ENCODE results near the gene TCEANC2. TPM values are rescaled to one million over a fixed set of nuclear protein-coding genes. Genes with fewer than 3 reads are reported as not detected.

TCEANC2 gene
- total RNA-seq, 1 donor: 3.0 TPM

DNA sequence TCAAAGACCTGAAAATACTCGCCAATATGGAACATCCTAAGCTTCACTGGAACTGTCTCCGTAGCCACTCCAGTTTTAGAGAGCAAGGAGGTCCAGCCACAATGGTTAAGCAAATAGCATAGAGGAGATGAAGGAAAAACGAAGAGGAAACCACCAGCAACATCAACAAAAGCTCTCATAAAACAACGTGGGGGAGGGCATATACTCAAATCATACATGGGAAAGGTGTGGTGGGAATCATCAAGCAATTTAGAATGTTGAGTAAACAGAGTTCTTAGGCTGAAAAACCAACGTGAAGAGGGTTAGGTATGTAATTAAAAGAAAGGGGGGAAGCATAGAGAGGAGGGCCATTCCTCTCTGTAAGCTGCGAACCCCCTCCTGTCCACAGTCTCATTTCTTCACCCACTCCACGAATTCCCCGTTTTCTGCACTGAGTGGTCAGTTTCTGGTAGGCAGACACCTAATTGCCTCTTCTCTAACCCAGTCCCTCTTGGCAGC, 1.4 kb upstream of the TCEANC2 start:
- peak overlapping the region; percentile 81 for H3K4me3 ChIP-seq (ENCODE audit: low read depth, low read length)
- TF ChIP-seq, protein P1, sequence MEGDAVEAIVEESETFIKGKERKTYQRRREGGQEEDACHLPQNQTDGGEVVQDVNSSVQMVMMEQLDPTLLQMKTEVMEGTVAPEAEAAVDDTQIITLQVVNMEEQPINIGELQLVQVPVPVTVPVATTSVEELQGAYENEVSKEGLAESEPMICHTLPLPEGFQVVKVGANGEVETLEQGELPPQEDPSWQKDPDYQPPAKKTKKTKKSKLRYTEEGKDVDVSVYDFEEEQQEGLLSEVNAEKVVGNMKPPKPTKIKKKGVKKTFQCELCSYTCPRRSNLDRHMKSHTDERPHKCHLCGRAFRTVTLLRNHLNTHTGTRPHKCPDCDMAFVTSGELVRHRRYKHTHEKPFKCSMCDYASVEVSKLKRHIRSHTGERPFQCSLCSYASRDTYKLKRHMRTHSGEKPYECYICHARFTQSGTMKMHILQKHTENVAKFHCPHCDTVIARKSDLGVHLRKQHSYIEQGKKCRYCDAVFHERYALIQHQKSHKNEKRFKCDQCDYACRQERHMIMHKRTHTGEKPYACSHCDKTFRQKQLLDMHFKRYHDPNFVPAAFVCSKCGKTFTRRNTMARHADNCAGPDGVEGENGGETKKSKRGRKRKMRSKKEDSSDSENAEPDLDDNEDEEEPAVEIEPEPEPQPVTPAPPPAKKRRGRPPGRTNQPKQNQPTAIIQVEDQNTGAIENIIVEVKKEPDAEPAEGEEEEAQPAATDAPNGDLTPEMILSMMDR (IDR thresholded peaks at IDR 0.05; ENCODE audit: insufficient read depth, low read depth, low read length): no peak
- peak; percentile 36 for DNase-seq (ENCODE audit: low read depth)

GRCh38 chr1:54052431-54052933, 926 bp upstream of the TCEANC2 start:
- peak overlapping the region; percentile 81 for H3K4me3 ChIP-seq (ENCODE audit: low read depth, low read length)
- TF ChIP-seq, protein P1 (IDR thresholded peaks at IDR 0.05; ENCODE audit: insufficient read depth, low read depth, low read length): no peak
- DNase-seq (ENCODE audit: low read depth): peak; percentile 68

DNA sequence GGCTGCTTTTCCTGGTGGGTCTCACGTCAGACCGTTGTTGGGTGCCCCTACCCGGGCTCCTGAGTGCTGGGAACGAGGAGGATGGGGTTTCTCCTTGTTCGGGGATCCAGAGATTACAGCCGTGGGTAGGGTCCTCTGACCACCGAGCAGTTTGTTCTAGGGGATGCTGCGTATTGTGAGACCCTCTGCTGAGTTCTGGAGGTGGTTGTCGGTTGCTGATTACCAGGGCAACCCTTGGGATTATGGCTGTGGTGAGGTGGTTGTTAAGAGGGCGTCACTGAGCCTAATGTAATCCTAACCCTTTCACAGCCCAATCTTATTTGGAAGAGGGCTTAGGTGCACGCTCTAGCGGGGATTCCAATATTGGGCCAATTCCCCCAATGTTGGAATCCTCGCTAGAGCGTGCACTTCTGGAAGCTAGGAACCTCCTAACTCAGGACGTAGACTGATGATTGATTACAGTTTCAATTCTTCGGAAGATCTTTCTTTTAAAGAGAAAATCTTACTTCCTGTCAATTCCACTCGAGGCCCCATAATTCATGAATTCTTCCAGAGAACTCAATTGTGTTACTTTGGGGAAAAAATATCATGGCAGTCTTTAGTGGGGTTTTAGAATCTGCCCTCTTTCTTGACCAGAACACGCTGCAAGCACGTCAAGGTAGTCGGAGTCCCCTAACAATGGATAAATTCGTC, 483 bp downstream of the TCEANC2 start:
- TF ChIP-seq, protein P1 (IDR thresholded peaks at IDR 0.05; ENCODE audit: insufficient read depth, low read depth, low read length): no peak
- peak overlapping the region; percentile 81 for H3K4me3 ChIP-seq (ENCODE audit: low read depth, low read length)
- DNase-seq (ENCODE audit: low read depth): peak; percentile 43

DNA sequence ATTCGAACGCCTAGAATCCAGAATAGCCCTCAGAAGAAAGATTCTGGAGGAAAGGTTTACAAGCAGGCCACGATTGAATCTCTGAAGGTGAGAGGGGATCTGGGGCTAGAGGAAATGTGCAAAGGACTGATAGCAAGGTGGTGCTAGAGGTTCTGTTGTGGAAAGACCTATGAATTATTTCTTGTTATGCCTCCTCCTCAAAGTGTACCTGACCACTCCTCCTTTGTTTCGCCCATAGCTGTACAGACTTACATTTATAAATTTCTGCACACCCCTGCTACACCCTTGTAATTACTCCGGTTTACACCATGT, 986 bp downstream of the TCEANC2 start:
- peak overlapping the region; percentile 81 for H3K4me3 ChIP-seq (ENCODE audit: low read depth, low read length)
- no peak for DNase-seq (ENCODE audit: low read depth)
- TF ChIP-seq, protein P1 (IDR thresholded peaks at IDR 0.05; ENCODE audit: insufficient read depth, low read depth, low read length): no peak

DNA sequence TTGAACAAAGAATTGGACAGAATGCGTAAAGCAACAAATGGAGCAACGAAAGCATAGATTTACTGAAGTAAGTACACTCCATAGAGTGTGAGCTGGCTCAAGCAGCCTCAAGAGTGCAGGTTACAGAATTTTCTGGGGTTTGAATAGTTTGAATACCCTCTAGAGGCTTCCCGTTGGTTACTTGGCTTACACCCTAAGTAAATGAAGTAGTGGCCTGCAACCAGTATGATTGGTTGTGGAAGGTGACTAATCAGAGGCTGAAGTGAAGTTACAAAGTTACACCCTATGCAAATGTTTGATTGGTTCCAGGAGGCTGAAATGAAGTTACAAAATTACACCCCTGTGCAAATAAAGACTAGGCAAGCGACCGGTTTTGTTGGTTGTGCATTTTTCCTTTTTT, 10.9 kb downstream of the TCEANC2 start:
- TF ChIP-seq, protein P1 (IDR thresholded peaks at IDR 0.05; ENCODE audit: insufficient read depth, low read depth, low read length): no peak
- no peak for DNase-seq (ENCODE audit: low read depth)

DNA sequence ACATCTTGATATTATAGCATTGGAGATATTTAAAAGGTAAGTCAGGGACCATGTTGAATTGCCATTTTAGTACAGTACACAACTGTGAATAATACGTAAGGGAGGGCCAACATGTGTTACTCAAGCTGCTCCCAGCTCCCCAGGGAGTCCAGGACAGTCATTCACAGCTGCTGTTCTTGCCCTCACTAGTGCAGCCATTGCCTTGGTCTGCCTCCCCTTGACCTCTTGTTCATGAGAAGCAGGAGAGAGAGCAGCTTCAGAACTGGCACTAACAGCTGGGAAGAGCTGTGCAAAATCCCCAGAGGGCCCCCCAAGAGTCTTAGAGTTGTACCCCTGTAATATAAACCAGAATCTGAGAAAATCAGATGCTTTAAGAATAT, 16.4 kb downstream of the TCEANC2 start:
- H3K4me3 ChIP-seq (ENCODE audit: low read depth, low read length): no peak overlapping the region
- DNase-seq (ENCODE audit: low read depth): no peak
- TF ChIP-seq, protein P1 (IDR thresholded peaks at IDR 0.05; ENCODE audit: insufficient read depth, low read depth, low read length): no peak

More for the DNA sequence above, 10.9 kb downstream of the TCEANC2 start:
- no peak overlapping the region for H3K4me3 ChIP-seq (ENCODE audit: low read depth, low read length)
